NCI-H2029 (cell line): ENCODE data around the gene RSPH9.

ENCODE experiments used
- DNase-seq: peaks from one replicate; lab custom pipeline; 2025; lab: John Stamatoyannopoulos, UW

RSPH9 gene

GRCh38 chr6:43668151-43669028 is 23.6 kb downstream of the RSPH9 start:
- DNase-seq, result peak; percentile 78

GRCh38 chr6:43669050-43669921 is 24.4 kb downstream of the RSPH9 start:
- DNase-seq, result no peak

GRCh38 chr6:43669922-43670622 is 25.2 kb downstream of the RSPH9 start:
- no peak for DNase-seq

- DNase-seq, result no peak
Observed at GRCh38 chr6:43670623-43670986, 25.8 kb downstream of the RSPH9 start.

GRCh38 chr6:43671011-43671800 is 26.4 kb downstream of the RSPH9 start:
- DNase-seq, result no peak

- DNase-seq, result no peak
Observed at GRCh38 chr6:43671801-43672690, 27.2 kb downstream of the RSPH9 start.

- no peak for DNase-seq
Observed at GRCh38 chr6:43673444-43674084, 28.7 kb downstream of the RSPH9 start.

GRCh38 chr6:43674291-43674690 is 29.5 kb downstream of the RSPH9 start:
- DNase-seq, result no peak

GRCh38 chr6:43674921-43675320 is 30.1 kb downstream of the RSPH9 start:
- no peak for DNase-seq

GRCh38 chr6:43676962-43677606 is 32.2 kb downstream of the RSPH9 start:
- DNase-seq, result no peak

GRCh38 chr6:43677759-43678158 is 32.9 kb downstream of the RSPH9 start:
- DNase-seq, result no peak

GRCh38 chr6:43678341-43678740 is 33.5 kb downstream of the RSPH9 start:
- no peak for DNase-seq

- DNase-seq, result no peak
Observed at GRCh38 chr6:43679057-43679456, 34.2 kb downstream of the RSPH9 start.

- DNase-seq, result no peak
Observed at GRCh38 chr6:43680308-43681200, 35.7 kb downstream of the RSPH9 start.

- DNase-seq, result no peak
Observed at GRCh38 chr6:43681303-43681702, 36.5 kb downstream of the RSPH9 start.

GRCh38 chr6:43682724-43683429 is 38.0 kb downstream of the RSPH9 start:
- DNase-seq, result no peak

GRCh38 chr6:43683708-43684455 is 39.0 kb downstream of the RSPH9 start:
- DNase-seq, result no peak
